ENCODE data around the gene DMRTC1B.
"Not testable (repeated sequence)": the region's sequence is repeated elsewhere in the genome, so short reads cannot be mapped to it uniquely, and the experiment has no call there.

Gene DMRTC1B, protein sequence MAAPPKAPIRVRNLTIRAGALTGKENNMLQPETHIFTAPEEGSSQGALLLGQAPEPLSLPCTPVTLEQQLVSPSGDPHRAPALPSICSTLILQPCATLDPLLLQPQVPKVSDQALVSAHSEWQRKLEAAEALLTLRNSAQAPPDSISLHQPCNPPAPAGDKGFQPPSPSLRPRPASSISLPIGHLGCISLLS

DNA sequence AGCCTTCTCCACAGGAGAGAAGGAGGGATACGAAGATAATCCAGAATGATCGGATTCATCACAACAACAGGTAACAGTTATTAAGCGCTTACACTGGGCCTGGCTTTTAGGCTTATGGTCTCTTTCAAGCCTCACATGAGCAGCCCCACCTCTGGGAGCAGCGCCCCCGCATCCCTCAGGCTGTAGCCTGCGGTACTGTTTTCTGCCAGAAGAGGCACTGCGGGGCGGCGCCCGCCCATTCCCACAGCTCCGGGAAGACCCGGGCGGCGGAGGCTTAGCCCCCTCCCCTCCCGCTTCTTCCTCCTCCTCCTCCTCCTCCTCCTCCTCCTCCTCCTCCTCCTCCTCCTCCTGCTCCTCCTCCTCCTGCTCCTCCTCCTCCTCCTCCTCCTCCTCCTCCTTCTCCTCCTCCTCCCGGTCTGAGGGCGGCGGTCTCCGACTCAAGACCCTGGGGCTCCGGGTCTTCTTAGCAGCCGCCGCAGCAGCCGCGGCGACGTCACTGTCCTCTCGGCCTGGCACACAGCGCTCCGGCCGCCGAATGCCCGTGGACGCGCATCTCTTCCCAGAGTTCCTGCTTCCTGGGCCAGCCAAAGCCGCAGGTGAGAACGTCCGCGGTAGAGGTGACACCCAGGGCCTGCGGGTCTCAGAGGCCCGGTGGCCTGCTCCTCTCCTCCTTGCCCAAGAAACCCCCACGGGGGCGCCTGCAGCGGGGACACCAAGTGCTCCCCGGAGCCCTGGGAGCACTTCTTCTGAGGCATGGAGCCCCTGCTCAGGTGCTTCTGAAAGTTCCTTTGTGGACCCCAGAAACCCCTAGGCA, at the start of gene DMRTC1B:
Gene DMRTC1B, plus strand, starts transcription at position 238 of the 814 bp plus-strand sequence. CDS start 68,246 bp downstream, outside the sequence.
- POLR2A ChIA-PET: not testable (repeated sequence)

DNA sequence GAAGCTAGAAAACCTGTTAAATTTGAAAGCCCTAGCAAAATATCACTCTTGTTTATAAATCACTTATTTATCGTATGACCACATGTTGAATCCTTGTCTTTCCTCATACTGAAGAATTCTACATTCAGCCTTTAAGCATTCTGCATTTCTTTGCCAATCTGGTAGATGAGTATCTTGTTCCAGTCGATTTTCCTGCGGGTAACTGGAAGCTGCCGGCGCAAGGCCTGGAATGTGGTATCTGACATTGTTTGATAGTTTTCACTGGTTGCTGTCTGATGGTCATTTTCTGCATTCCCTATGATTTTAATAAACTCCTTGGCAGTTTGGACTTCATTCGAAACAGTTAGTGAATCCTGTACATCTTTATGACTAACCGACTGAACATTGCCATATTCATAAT, 48.8 kb upstream of the DMRTC1B start:
- H3K4me1 ChIP-seq (ENCODE audit: control insufficient read depth, insufficient read depth, low read length): no peaks in the 10 kb centered on the region
- no peak for TF ChIP-seq KLF9 (tag by site-specific recombination; IDR thresholded peaks at IDR 0.05; ENCODE audit: low read depth)
- TF ChIP-seq, protein P1, sequence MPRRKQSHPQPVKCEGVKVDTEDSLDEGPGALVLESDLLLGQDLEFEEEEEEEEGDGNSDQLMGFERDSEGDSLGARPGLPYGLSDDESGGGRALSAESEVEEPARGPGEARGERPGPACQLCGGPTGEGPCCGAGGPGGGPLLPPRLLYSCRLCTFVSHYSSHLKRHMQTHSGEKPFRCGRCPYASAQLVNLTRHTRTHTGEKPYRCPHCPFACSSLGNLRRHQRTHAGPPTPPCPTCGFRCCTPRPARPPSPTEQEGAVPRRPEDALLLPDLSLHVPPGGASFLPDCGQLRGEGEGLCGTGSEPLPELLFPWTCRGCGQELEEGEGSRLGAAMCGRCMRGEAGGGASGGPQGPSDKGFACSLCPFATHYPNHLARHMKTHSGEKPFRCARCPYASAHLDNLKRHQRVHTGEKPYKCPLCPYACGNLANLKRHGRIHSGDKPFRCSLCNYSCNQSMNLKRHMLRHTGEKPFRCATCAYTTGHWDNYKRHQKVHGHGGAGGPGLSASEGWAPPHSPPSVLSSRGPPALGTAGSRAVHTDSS (tag by site-specific recombination; IDR thresholded peaks at IDR 0.05): no peak
- no peak for TF ChIP-seq ZBTB21 (tag by site-specific recombination; IDR thresholded peaks at IDR 0.05)
- TF ChIP-seq, protein P2, sequence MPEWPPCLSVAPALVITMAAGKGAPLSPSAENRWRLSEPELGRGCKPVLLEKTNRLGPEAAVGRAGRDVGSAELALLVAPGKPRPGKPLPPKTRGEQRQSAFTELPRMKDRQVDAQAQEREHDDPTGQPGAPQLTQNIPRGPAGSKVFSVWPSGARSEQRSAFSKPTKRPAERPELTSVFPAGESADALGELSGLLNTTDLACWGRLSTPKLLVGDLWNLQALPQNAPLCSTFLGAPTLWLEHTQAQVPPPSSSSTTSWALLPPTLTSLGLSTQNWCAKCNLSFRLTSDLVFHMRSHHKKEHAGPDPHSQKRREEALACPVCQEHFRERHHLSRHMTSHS (tag by site-specific recombination; IDR thresholded peaks at IDR 0.05): no peak
- no peak for TF ChIP-seq ZNF544 (tag by site-specific recombination; IDR thresholded peaks at IDR 0.05)
- TF ChIP-seq ZNF239 (tag by site-specific recombination; IDR thresholded peaks at IDR 0.05): no peak
- TF ChIP-seq ZNF426 (tag by site-specific recombination; IDR thresholded peaks at IDR 0.05): no peak
- TF ChIP-seq ZNF561 (tag by site-specific recombination; IDR thresholded peaks at IDR 0.05; ENCODE audit: borderline replicate concordance): no peak
- no peak for TF ChIP-seq ZNF23 (tag by site-specific recombination; IDR thresholded peaks at IDR 0.05; ENCODE audit: borderline replicate concordance)
- no peak for TF ChIP-seq ZNF830 (tag by site-specific recombination; IDR thresholded peaks at IDR 0.05; ENCODE audit: low read depth)
- TF ChIP-seq, protein P3, sequence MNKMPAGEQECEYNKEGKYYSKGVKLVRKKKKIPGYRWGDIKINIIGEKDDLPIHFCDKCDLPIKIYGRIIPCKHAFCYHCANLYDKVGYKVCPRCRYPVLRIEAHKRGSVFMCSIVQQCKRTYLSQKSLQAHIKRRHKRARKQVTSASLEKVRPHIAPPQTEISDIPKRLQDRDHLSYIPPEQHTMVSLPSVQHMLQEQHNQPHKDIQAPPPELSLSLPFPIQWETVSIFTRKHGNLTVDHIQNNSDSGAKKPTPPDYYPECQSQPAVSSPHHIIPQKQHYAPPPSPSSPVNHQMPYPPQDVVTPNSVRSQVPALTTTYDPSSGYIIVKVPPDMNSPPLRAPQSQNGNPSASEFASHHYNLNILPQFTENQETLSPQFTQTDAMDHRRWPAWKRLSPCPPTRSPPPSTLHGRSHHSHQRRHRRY (tag by site-specific recombination; IDR thresholded peaks at IDR 0.05): no peak
- H3K9me3 ChIP-seq (ENCODE audit: control insufficient read depth, insufficient read depth, low read depth, low read length): no peaks in the 10 kb centered on the region
- ChIA-PET CTCF (interaction anchor here (0.5 to 0.6 kb wide), 2 partner anchors 93 to 555 kb away, joined by 3 read pairs; no protein-coding TSS in a partner anchor), POLR2A (no interaction called here)
- no peak overlapping the region for H3K4me3 ChIP-seq (ENCODE audit: low read depth, low read length)
- H3K36me3 ChIP-seq (ENCODE audit: control insufficient read depth in 2 of 2, insufficient read depth in 1 of 2, low read length in 2 of 2): no peaks in the 10 kb centered on the region
- H3K27ac ChIP-seq (ENCODE audit: extremely low read depth, low read depth, low read length): no peak overlapping the region

More for the DNA sequence above, at the start of gene DMRTC1B:
- H3K27ac ChIP-seq (ENCODE audit: extremely low read depth, low read depth, low read length); CTCF ChIA-PET; H3K4me3 ChIP-seq (ENCODE audit: low read depth, low read length); H3K36me3 ChIP-seq (ENCODE audit: control insufficient read depth in 2 of 2, insufficient read depth in 1 of 2, low read length in 2 of 2); H3K9me3 ChIP-seq (ENCODE audit: control insufficient read depth, insufficient read depth, low read depth, low read length); H3K4me1 ChIP-seq (ENCODE audit: control insufficient read depth, insufficient read depth, low read length): not testable (repeated sequence)

DNA sequence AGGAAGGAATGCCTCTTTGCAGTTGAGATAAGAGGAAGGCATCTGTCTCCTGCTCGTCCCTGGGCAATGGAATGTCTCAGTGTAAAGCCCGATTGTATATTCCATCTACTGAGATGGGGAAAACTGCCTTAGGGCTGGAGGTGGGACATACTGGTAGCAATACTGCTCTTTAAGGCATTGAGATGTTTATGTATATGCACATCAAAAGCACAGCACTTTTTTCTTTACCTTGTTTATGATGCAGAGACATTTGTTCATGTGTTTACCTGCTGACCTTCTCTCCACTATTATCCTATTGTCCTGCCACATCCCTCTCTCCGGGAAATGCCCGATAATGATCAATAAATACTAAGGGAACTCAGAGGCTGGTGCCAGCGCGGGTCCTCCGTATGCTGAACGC, 43.1 kb upstream of the DMRTC1B start:
- H3K9me3 ChIP-seq (ENCODE audit: control insufficient read depth, insufficient read depth, low read depth, low read length); CTCF ChIA-PET; H3K4me3 ChIP-seq (ENCODE audit: low read depth, low read length); H3K36me3 ChIP-seq (ENCODE audit: control insufficient read depth in 2 of 2, insufficient read depth in 1 of 2, low read length in 2 of 2); H3K27ac ChIP-seq (ENCODE audit: extremely low read depth, low read depth, low read length); POLR2A ChIA-PET; H3K4me1 ChIP-seq (ENCODE audit: control insufficient read depth, insufficient read depth, low read length): not testable (repeated sequence)

DNA sequence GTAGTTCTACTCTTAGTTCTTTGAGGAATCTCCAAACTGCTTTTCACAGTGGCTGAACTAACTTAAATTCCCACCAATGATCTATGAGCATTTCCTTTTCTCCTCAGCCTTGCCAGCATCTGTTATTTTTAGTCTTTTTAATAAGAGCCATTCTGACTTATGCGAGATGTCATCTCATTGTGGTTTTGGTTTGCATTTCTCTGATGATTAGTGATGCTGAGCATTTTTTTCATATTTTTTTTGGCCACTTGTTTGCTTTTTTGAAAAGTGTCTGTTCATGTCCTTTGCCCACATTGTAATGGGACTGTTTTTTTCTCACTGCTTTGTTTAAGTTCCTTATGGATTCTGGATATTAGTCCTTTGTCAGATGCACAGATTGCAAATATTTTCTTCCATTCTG, 41.1 kb upstream of the DMRTC1B start:
- H3K36me3 ChIP-seq (ENCODE audit: control insufficient read depth in 2 of 2, insufficient read depth in 1 of 2, low read length in 2 of 2): no peaks in the 10 kb centered on the region

More for the DNA sequence above, 41.1 kb upstream of the DMRTC1B start:
- CTCF ChIA-PET: no interaction called here
- no peak overlapping the region for H3K27ac ChIP-seq (ENCODE audit: extremely low read depth, low read depth, low read length)
- POLR2A ChIA-PET: no interaction called here
- H3K9me3 ChIP-seq (ENCODE audit: control insufficient read depth, insufficient read depth, low read depth, low read length): no peaks in the 10 kb centered on the region; the same call in none of the 2 replicates
- TF ChIP-seq ZNF416 (tag by site-specific recombination; IDR thresholded peaks at IDR 0.05) (no peak), ZNF530 (tag by site-specific recombination; IDR thresholded peaks at IDR 0.05; ENCODE audit: low read depth) (no peak)
- TF ChIP-seq, protein P4, sequence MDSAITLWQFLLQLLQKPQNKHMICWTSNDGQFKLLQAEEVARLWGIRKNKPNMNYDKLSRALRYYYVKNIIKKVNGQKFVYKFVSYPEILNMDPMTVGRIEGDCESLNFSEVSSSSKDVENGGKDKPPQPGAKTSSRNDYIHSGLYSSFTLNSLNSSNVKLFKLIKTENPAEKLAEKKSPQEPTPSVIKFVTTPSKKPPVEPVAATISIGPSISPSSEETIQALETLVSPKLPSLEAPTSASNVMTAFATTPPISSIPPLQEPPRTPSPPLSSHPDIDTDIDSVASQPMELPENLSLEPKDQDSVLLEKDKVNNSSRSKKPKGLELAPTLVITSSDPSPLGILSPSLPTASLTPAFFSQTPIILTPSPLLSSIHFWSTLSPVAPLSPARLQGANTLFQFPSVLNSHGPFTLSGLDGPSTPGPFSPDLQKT (IDR thresholded peaks at IDR 0.05; ENCODE audit: borderline replicate concordance, low read depth, low read length): no peak
- TF ChIP-seq, protein P5, sequence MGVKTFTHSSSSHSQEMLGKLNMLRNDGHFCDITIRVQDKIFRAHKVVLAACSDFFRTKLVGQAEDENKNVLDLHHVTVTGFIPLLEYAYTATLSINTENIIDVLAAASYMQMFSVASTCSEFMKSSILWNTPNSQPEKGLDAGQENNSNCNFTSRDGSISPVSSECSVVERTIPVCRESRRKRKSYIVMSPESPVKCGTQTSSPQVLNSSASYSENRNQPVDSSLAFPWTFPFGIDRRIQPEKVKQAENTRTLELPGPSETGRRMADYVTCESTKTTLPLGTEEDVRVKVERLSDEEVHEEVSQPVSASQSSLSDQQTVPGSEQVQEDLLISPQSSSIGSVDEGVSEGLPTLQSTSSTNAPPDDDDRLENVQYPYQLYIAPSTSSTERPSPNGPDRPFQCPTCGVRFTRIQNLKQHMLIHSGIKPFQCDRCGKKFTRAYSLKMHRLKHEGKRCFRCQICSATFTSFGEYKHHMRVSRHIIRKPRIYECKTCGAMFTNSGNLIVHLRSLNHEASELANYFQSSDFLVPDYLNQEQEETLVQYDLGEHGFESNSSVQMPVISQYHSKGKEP (tag by site-specific recombination; IDR thresholded peaks at IDR 0.05): no peak
- TF ChIP-seq, protein P3 (tag by site-specific recombination; IDR thresholded peaks at IDR 0.05): no peak
- no peaks in the 10 kb centered on the region for H3K4me1 ChIP-seq (ENCODE audit: control insufficient read depth, insufficient read depth, low read length)
- no peak overlapping the region for H3K4me3 ChIP-seq (ENCODE audit: low read depth, low read length)

Measured in HEK293 (cell line).